T-helper 22 cell (primary cell): ENCODE data around the gene SND1.
"Not testable (repeated sequence)": the region's sequence is repeated elsewhere in the genome, so short reads cannot be mapped to it uniquely, and the experiment has no call there.

Source experiments
- DNase-seq: peaks from one replicate; pipeline ENCODE4 v3.0.0-alpha.2; 2020; ENCODE audit warnings: low read depth

SND1 gene

DNA sequence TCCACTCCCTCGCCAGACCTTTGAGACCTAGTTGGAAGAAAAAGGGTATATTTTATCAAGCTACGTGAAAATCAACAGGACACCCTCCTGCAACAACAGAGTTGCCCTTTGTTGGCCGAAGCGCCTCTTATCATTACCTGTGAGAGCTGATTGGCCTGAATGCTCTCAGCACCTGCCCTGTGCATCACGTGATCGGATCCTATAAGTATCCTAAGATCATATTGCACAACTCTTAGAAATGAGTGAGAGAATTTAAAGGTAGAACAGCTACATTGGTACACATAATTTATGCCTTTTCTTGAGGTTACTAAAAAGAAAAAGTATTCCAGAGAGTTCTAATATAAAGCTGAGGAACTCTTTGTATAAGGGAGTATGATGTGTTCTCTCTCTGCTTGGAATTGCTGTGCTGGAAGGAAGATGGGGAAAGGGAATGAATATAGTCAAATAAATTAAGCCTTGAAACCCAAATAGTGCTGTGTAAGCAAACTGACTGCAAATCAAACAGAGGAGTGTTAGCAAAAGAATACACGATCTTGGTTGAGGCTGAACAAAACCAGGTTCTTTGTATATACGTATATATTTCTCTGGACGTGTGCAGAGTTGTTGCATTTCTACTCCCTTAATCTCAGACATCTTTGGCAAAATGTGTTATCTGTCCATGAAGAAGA, 309.9 kb downstream of the SND1 start:
- DNase-seq, result no peak

DNA sequence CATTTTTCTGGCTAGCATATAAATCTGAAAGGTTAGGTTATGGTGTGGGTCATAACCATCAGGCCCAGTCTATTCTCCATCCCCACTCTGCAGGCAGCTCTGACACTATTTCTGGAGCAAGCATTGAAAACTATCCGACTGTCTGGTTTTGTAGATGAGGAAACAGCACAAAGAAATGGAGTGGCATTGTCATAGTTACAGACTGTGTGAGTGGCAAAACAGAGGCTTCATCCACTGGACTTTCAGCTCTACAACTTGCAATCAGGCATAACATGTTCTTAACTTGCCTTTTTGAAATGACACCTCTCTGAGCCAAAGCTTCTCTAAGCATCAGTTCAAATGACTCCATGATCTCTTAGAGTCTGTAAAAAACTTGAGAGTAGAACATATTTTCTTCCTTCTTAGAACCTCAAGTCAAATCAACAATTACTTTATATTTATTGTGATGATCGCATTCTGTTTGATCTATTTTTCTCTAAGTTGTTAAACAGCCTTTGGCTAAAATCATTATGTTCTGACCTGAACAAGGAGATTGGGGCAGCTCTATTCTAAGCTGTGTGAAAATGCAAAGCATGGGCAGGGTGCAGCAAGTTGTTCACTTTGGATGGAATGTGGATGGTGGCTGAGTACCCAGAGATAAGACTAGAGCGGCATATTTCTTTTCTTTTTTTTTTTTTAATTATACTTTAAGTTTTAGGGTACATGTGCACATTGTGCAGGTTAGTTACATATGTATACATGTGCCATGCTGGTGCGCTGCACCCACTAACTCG, 310.8 kb downstream of the SND1 start:
- DNase-seq, result no peak

DNA sequence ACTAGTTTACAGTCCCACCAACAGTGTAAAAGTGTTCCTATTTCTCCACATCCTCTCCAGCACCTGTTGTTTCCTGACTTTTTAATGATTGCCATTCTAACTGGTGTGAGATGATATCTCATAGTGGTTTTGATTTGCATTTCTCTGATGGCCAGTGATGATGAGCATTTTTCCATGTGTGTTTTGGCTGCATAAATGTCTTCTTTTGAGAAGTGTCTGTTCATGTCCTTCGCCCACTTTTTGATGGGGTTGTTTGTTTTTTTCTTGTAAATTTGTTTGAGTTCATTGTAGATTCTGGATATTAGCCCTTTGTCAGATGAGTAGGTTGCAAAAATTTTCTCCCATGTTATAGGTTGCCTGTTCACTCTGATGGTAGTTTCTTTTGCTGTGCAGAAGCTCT, 311.9 kb downstream of the SND1 start:
- DNase-seq, result not testable (repeated sequence)

- no peak for DNase-seq
These were observed 315.3 kb downstream of the SND1 start for GRCh38 chr7:127967281-127967680.

DNA sequence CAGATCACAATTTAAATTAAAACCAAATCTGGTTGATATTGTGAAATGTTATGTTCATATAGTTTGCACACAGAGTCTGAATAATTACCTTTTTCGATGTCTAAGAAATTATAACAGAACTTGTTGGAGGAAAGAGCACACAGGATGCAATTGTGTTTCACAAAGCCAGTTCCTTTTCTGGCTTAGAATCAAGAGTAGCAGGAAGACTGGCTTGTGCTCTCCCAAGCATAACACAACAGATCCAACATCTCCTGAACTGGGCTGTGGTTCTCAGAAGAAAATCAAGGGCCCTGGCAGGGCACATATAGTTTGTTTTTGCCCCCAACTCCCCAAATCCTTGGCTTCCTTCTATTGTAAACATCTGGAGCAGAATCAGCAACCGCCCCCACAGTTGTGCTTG, 316.6 kb downstream of the SND1 start:
- DNase-seq, result no peak

GRCh38 chr7:127973832-127974231, 321.8 kb downstream of the SND1 start:
- no peak for DNase-seq

GRCh38 chr7:127974446-127975035, 322.5 kb downstream of the SND1 start:
- DNase-seq, result no peak

DNA sequence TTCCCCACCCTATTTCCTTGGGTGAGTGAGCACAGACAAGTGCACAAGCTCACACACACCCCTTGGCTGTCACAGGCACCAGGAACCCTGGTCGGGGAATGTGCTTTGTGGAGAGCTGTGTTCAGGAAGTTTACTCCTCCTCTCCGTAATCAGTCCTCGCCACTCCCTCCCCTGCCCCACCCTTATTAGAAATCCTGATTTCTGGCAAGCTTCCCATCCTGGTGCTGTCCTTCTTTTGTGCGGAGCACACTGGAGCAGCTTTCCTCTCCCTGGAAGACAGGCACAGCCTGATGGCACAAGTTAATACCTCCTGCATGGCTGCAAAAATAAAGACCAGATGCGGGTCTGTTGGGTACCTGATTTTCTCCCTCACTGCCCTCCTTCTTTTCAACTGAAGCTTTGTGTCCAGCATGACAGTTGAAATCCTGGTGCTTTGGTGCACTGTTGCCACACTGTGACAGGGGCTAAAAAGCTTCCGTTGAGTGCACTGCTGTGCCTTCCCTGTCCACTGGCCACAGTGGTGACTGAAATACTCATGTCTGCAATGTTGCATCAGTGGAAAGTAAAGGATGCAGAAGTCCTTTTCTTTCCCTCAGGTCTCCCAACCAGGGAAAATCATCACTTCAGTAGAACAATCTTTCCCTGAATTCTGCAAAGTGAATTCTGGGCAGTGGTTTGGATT, 324.2 kb downstream of the SND1 start:
- DNase-seq, result no peak

- DNase-seq, result no peak
These were observed 324.7 kb downstream of the SND1 start for GRCh38 chr7:127976738-127977120.

GRCh38 chr7:127978421-127978820, 326.4 kb downstream of the SND1 start:
- no peak for DNase-seq

- no peak for DNase-seq
These were observed 327.2 kb downstream of the SND1 start for GRCh38 chr7:127979113-127979727.

DNA sequence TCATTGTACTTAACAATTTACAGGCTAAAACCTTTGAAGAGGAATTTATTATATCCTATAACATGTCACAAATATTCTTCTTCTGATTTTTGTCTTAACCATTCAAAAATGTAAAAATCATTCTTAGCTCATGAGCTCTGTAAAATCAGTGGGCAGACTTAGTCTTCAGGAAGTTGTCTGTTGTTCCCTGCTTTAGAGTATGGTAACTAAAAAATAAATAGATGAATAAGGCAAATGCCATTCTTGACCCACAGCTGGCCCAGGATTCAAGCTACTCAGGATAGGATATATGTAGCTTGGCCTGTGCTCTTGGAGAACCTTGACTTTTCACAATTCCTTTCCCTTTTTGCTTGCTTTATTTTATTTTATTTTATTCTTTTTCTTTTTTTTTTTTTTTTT, 327.7 kb downstream of the SND1 start:
- DNase-seq, result no peak

GRCh38 chr7:127980901-127981300, 328.9 kb downstream of the SND1 start:
- DNase-seq, result no peak

DNA sequence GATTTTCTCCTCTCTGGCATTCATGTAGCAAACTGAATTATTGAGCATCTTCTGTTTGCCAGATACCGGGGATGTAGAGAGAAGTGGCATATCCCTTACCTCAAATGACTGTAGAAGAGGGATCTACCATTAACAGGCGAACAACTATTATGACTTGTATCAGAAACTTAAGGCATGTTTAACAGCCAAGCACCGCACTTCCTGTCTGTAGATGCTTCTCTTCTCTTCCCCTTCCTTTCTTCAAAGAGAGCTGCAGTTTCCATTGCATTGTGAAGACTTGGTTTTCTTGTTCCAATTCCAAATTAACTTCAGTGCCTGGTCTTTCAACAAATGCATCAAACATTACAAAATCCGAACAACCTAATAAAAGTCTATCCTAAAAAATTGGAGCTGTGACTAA, 330.0 kb downstream of the SND1 start:
- DNase-seq, result no peak

GRCh38 chr7:127983804-127984332, 331.9 kb downstream of the SND1 start:
- DNase-seq, result no peak

DNA sequence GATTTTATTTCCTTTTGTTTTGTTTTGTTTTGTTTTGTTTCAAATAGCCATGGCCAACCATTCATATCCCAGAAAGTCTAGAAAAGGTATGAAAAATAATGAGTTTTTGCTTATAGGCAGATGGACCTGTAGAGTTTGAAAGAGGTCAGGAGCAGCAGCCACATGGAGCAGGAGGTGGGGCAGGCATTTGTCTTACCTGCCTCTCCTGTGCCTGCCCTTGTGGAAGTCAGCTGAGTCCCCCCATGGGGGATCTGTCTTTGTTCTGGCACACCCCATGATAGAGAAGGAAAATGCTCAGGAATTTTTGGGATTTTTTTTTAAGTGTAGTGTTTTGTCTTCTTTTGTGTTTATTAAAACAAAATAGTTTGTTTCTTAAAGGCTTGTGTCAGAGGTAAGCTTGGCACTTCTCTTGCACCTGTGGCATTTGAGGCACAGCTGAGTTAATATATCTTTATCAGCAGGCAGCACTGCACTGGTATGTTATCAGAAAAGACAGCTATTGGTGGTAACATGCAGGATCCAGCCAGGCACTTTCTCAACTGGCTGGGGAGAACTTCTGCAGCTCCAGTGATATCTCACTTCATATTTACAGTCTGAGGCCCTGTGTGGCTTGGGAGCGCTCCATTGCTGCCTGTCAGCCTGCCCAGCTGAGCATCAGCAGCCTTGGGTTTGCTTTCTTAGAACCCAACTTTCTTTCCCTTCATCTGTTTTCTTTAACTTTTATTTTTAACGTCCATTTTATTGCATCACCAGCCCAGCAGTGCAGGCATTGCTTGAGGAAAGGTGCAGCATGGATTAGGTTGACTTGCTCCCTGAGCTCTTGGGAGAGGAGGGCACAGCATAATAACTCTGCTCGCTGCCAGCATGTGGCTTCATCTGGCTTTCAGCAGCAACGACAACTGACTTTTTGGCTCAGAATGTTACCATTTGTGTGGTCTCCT, 334.9 kb downstream of the SND1 start:
- no peak for DNase-seq

- DNase-seq, result no peak
These were observed 336.8 kb downstream of the SND1 start for GRCh38 chr7:127988751-127989150.

GRCh38 chr7:127993317-127993716, 341.3 kb downstream of the SND1 start:
- no peak for DNase-seq

DNA sequence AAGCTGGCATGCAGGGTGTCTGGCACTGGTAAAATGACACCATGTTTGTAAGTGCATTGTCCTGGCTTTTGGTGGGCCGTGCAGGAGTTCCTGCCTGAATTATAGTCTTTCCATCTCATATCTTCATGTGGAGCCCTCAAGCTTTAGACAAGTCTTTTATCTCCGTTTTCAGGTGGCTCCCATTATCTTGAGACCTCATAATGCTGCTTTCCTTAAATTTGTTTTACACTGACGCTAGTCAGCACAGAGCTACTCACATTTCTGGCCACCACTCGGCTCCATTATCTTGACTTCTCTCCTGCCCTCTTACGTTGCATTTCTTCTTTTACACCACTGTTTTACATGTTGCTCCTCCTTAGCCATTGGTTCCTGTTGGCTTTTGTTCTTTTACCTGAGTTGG, 342.0 kb downstream of the SND1 start:
- DNase-seq, result no peak

DNA sequence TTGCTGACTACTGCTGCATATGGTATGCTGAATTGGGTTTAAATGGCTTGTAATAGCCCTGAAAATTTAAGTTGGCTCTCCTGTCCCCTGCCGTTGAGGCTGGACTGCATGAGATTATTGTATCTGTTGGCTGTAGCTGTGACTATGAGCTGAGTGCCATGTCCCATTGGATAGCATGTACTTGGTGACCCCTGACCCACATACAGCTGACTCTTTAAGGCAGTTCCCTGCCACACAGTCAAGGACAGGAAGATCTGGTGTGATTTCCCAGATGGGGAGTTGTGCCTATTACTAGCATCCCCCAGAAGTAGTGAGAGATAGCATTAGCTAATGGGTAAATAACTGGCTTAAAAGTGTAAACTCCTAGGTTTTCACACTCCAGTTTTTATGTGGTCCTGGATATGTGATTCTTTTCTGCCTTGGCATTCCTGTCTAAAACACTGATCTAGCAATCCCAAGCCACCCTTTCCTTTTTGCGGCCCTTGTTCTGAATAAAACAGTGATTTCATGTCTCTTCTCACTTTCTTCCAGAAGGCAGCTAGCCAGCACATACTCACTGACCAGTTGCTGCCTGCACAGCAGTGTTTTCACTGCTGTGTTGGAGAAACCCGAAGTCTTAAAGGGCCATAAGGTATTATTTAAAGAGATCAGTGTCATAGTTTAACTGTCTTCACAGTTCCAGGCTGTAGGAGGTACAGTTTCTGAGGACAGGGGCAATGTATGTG, 343.3 kb downstream of the SND1 start:
- DNase-seq, result no peak
